HG03342 (cell line): ENCODE data around the gene MBD1.
"Not testable (repeated sequence)": the region's sequence is repeated elsewhere in the genome, so short reads cannot be mapped to it uniquely, and the experiment has no call there.

Source experiments
- ATAC-seq: cut with Tn5 transposase; IDR thresholded peaks from one replicate; pipeline ENCODE4 v1.9.1; 2021; ENCODE audit warnings: mild to moderate bottlenecking, moderate library complexity; ENCODE audit not compliant: unreplicated experiment

Gene MBD1

DNA sequence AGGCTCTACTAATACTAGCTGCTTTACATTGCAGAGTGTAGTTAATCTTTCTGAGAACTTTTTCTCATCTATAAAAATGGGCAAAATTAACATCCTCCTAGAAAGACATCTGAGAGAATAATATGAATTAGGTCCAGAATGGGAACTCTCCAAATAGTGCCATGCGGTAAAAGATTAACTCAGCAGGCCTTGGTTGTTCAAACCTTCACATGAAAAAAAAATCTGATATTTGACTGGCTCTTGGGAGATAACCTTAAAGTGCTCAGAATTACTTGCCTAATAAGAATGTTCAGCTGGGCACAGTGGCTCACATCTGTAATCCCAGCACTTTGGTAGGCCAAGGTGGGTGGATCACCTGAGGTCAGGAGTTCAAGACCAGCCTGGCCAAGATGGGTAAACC lies 11.7 kb upstream of the MBD1 start:
- no peak for ATAC-seq

DNA sequence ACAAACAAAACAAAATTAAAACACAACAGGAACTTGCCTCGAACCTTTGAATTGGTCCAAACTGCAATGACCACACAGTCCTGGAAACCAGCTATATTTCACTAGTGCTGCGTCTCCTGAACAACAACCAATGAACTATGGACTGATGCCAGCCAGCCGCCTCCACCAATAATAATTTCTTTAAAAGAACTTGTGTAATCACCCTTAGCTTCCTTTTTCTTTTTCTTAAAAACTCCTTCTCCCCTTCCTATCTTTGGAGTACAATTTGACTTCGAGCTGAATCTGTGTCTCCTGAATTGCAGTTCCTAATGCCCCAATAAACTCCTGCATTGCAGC lies 7.8 kb upstream of the MBD1 start:
- no peak for ATAC-seq

DNA sequence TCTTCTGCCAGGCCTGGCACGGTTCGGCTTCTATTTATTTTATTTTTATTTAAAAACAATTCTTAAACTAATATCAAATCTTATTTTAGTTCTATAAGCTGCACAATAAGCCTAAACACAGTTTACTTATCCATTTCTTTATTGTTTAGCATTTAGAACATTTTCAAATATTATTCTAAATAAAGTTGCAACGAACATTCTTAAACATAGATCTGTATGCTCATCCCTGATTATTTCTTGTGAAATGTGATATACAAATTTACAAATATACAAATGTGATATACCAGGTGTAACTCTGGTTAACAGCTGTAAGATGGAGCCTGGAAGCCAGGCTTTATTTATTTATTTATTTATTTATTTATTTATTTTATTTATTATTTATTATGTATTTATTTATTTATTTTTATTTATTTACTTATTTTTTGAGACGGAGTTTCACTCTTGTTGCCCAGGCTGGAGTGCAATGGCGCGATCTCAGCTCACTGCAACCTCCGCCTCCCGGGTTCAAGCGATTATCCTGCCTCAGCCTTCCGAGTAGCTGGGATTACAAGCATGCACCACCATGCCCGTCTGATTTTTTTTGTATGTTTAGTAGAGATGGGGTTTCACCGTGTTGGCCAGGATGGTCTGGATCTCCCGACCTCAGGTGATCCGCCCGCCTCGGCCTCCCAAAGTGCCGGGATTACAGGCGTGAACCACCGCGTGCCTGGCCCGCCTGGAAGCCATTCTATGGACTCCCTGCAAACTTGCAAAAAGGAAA lies 7.2 kb upstream of the MBD1 start:
- not testable (repeated sequence) for ATAC-seq

DNA sequence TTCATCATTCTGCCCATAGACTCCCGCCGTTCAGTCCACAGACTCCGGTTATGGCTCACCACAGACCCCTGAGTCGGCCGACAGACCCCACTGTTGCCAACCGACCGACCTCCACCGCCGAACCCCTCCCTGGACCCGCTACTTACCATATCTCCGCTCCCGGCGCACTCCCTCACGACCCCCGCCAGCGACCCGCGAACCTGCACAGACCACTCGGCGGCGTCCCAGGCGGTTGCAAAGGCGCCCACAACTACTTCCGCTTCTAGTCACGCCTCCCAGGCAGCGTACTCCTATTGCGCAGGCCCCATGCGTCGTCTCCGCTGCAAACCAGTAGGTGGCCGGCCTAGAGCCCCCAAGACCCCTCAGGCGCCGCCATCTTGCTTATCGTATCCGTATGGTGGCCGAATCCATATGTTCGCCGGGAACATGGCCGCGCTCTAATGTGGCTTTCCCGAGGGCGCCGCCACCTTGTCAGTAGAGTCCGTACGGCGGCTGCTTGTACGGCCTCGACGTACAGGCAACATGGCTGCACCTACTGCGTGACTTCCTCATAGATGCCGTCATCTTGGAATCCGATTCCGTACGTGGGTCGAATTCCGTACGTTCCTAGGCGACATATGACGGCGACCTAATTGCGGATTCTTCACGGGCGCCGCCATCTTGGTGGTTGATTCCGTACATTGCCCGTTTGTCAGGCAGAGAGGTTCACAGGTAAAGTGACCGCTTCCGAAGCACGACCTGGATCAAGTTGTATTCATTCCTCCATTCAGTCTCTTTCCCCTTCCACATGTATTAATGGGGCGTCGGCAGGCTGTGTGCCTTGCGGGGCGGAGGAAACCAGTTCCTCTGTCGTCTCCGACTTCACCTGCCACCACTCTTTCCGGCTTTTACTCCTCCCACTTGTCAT lies 6.4 kb upstream of the MBD1 start, which contains the start of gene CXXC1:
TSS of gene CXXC1 (minus strand) at position 252 of the 907 bp plus-strand sequence. CDS start at position 149, 103 bp downstream.
- peak; percentile 86 for ATAC-seq

DNA sequence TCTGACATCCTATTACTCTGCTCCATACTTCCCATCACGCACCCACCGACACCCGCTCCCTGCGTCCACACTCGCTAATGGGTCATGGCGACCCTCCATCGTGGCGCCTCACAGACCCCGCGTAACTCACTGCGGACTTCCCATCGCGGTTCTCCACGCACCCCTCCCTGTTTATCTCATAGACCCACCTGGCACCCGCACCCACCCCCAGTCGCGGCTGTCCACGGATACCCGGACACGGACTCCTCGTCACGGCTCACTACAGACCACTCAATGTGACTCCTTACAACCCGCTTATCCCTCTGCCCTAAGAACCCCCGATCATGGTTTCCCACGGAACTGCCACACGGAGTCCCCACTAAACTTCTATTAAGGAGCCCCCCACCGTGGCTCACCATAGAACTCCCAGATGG lies 5.7 kb upstream of the MBD1 start:
- ATAC-seq = no peak

DNA sequence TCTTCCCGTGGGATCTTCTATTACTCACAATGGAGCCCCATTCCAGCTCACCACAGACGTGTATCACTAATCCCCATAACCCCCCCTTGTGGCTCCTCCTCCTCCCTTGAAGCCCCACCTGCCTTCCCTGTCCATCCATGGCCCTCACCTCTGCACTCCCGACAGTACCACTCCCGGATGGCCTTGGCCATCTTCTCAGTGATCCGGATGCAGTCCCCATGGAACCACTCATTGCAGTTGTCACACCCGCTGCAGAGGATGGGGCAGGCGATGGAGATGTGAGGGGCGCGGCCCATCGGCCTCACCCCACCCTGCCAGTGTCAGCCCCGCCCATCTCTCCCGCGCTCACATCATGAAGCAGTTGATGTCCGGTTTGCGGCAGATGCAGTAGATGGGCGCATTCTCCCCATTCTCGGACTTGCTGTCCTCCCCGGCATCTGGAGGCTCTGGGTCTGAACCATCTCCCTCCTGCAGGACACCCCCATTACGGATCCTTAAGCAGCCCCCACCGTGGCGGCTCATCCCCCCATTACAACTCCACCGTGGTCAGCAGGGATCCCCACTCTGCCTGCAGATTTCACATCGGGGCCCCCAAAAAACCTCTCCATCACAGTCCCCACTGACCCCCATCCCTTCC lies 5.2 kb upstream of the MBD1 start:
- ATAC-seq = no peak

DNA sequence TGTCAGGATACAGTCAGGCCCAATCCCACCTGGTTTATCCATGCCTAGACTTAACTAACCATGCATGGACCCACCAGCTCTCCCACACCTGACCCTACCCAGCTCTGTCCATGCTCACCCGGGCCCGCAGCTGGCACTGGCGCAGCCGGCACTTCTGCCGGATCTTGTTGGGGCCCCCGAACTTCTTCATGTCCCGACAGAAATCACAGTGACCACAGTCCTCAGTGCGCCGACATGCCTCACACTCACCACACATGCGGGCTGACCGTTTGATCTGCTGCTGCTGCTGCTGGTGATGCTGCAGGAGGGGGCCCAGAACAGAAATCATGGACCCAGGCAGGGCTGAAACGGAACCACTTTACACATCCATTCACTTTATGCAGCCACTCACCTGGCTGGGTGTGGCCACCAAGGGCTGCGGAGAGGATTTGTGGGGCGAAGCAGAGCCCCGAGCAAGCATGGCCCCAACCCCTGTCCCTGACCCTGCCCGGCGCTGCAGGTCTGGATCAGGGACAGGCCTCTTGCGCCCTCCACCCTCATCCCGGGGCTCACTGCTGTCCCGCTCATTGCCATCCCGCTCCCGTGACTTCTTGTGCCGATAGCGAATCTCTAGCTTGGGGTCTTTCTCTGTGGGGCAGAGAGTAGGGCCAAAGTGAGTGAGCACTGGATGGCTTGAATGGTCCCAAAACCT lies 4.5 kb upstream of the MBD1 start:
- no peak for ATAC-seq

DNA sequence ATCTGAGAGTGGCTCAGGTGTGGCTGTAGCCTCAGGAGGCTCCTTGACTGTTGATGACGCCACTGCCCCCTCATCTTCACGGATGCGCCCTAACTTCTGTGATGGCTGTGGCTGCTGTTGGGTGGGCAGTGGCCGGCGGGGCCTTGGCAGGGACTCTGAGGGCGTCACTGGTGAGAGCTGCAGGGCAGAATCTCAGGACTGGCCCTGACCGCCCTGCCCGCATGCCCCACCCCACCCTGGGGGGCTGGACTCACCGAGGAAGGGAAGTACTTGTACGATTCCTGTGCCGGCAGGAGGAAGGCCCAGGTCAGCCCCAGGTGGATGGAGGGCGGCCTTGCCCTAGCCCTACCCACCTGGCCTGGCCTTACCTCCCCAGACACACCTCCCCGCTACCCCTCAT lies 3.7 kb upstream of the MBD1 start:
- no peak for ATAC-seq

DNA sequence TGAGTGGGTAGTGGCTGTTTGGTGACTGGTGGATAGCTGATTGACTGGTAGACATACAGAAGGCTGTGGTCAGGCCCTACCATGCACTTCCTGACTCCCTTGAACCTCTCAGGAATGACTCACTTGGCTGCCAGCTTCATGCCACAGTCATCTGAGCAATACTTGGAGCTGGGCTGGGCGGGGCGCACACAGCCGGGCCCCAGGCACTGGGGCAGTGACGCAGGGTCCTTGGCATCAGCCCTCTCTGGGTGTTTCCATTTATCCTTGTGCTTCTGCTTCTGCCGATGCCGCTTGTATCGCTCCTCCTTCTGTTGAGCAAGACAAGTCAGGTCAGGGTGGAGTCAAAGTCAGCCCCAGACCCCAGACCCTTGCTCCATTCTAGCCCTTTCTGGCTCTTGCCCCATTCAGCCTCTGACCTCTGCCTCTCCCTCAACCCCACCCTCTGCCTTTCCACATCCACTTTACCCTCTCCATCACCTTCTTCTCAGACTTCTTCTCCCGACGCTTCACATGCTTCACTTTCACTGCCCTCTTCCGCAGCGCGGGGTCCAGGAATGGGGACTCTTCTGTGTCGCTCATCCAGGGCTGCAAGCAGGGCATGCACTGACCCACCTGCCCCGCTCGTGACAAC lies 3.0 kb upstream of the MBD1 start:
- no peak for ATAC-seq

DNA sequence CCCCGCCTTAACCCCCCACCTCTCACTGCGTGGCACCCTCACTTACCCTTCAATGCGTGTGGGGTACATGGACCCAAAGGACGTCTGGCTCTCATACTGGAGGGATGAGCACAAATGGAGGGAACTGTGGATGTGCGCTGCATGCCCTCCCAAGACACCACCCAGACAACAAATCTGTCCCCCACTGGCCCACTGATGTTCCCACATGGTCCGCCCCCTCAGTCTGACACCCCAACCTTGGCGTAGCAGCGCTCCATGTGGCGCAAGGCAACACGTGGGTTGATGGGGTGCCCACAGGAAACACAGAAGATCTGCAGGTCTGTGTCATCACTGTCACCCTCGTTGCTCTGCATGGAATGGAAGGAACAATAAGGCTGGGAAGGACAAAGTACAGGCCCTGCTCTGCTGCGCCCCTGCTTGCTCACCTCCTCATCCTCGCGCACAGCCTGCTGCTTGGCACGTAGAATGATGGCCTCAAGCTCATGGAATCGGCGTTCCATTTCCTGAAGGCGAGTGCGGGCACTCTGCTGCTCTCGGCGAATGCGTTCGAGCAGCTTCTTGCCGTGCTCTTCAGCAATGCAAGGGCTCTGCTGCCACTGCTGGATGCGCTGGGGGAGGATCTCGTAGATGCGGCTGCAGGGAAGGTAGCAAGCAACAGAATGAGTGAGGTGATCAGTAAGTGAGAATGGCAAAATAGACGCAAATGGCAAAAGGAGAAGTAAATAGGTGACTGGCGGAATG lies 2.3 kb upstream of the MBD1 start:
- no peak for ATAC-seq

DNA sequence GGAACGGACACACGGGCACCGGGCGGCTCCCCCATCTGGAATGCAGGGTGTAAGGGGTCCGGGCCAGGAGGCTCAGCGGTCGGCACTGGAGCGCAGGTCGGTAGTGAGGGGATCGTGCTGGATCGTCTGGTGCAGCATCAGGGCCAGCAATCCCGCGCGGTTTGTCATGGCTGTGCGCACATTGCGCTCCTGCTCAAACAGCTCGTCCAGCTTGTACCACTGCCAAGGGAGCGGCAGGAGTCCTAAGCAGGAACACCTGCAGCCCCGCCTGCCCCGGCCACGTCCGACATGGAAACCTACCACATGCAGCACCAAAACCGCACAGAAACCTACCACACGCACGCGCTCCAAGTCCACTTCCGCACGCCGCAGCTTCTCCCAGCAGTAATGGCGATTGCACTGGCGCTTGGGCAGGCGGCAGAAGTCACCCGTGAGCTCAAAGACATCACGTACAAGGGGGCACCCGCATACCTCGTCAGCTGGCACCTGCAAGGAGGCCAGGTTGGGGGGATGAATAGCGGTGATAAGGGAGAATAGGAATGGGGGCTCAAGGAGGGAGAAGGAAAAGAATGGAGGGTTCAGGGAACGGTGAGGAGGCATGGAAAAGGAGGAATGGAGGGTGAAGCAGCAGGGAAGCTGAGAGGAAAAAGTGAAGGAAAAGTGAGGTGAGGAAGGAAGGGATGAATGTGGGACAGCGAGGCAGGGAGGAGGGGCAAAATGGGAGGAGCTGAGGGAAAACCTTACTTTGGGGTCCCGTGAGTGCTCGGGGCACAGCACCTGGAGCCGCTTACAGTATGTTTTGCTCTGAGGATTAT lies 1.4 kb upstream of the MBD1 start:
- ATAC-seq = no peak

DNA sequence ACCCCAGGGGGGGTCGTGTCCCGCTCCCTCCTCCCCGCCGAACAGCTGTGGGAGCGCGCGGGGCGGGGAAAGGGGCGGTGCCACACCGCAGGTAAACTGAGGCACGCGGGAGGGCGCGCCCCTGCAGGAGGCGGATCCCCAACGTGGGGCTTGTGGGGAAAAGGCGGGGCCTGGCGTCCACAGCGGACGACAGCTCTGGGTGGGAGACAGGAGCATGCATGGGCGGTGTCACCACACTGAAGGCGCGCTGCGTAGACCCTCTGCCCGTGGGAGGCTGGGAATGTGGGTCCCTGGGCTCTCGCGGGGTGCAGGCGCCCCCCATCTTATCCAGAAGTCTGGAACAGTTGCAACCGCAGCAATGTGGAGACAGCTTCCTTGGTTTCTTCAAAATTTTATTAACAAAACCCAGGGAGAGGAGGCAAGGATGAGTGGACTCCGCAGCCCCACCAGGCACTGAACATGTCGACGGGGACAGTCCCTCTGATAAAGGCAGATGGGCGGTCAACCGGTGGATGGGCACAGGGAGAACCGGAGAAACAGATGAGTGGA lies 723 bp upstream of the MBD1 start:
- ATAC-seq = no peak

DNA sequence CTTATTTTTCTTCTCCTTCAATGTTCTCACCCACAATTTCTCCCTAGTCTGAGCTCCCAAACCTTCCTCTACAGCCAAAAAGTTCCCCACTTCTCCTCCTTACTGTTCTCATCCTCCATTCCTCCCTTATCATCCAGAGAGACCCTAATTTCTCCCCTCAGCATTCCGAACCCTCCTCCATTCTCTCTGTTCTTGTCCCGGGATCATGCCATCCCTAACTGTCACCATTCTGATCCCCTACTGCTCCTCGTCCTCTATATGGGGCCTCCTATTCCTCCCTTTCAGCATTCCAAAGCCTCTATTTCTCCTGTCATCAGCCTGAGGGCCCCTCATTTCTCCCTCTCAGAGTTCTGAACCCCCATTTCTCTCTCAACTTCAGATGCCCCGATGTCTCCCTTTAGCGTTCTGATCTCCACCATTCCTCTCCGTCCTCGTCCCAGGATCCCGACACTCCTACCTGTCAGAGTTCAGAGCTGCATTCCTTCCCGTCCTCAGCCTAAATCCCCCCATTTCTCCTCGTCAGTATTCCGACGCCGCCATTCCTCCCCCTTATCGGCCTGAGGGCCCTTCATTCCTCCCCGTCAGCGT lies 522 bp downstream of the MBD1 start:
- ATAC-seq = no peak

DNA sequence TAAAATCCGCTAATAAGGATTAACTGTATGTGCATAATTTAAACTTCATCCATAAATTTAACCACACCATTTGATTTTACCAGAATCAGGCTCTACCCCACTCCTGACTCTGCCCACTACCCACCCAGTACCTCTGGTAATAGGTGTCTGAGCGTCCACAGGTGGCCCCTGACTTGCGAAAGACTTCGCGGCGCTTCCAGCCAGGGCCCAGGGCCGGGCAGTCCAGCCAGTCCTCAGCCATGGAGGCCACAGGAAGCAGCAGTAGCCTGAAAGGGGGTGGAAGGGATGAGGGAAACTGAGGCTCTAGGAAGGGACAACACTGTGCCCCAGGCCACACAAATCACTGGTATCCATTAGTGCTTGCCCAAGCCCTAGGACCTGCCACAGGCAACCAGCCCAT lies 1.6 kb downstream of the MBD1 start:
- ATAC-seq = no peak

DNA sequence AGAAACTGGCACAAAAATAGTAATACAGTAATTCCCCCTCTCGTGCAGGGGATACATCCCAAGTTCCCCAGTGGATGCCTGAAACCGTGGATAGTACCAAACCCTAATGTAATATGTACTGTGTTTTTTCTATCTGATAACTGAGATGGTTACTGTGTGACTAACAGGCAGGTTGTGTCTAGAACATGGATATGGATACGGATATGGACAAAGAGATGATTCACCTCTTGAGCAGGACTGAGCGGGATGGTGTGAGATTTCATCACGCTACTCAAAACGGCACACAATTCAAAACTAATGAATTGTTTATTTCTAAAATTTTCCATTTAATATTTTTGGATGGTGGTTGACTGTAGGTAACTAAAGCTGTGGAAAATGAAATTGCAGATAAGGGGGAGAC lies 3.4 kb downstream of the MBD1 start:
- ATAC-seq = no peak

DNA sequence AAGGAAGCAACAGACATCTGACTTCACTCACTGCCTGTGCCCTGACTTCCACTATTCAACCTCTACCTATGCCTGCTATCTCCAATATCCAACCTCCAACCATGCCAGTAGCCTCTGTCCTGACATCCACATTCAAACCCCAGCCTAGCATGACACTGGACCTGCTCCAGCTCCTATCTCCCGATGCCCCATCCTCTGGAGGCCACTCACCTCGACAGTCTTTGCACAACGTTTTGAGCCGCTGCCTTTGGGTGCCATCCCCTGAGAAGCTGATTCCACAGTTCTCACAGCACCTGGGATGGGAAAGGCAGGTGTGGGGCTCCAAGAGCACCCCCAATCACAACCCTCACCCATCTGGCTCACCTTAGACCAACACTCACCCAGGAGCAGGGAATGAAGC lies 4.9 kb downstream of the MBD1 start:
- ATAC-seq = no peak

DNA sequence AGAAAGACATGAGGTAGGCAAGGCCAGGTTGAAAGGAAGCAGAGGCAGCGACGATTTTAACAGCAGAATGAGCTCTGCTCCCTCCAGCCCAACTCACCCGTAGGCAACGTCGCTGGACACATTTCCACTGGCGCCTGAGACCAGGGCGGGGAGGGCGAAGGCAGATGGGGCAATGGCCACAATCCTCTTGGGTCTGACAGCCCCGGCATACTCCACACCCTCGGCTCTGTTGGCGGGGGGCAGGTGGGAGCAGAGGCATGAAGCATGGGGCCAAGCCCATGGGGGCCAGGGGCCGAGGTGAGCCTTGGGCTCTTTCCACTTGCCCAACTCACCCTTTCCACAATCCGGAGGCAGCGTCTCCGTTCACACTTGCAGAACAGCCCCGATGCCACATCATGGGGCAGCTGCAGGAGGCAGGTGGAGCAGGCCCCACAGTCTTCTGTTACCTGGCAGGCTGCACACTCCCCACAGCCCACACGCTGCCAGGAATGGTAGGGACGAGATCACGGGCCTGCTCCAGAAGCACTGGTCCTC lies 5.8 kb downstream of the MBD1 start:
- no peak for ATAC-seq

DNA sequence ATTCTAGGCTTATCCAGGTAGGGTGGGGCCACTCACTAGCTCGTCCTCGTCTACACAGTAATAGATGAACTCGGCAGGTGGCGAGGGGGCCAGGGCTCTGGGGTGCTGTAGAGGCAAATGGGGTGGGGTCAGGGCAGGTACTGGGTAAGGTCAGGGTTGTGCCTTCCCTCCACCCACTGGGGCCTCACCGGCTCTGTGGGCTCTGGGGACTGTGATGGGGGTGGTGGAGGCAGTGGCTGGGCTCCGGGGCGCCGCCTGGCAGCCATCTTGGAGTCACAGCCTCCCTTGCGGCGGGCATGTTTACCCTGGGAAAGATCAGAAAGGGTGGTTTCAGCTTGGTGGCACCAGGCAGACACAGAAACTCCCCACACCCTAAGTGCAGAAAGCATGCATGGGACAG lies 6.4 kb downstream of the MBD1 start:
- no peak for ATAC-seq
